Liver (tissue), 3 donors: ENCODE measurements around the gene ZMYND19.
"Not testable (repeated sequence)": the region's sequence is repeated elsewhere in the genome, so short reads cannot be mapped to it uniquely, and the experiment has no call there.

Source experiments
- CTCF ChIP-seq: fragments of 150-350 bp; IDR thresholded peaks from 2 replicates; pipeline ENCODE4 v1.5.1; 2017; ENCODE audit warnings: improper control_type of control experiment, low read depth, low read length; ENCODE audit not compliant: missing input control
- EGR1 ChIP-seq, 2 donors: IDR thresholded peaks; 2 replicates each; pipeline ENCODE4 v1.6.1; 2016 to 2018; ENCODE audit warnings: antibody characterized with exemption in 2 of 2, low read depth in 2 of 2
- GABPA ChIP-seq, 2 donors: IDR thresholded peaks in 1 of 2; conservative IDR thresholded peaks in 1 of 2; 2 replicates each; pipeline ENCODE4 v1.6.1; 2016; ENCODE audit warnings: antibody characterized with exemption in 2 of 2, mild to moderate bottlenecking in 1 of 2, moderate library complexity in 1 of 2
- REST ChIP-seq: IDR thresholded peaks from 2 replicates; pipeline ENCODE4 v1.6.1; 2016; ENCODE audit warnings: antibody characterized with exemption, mild to moderate bottlenecking
- SP1 ChIP-seq: IDR thresholded peaks from 2 replicates; pipeline ENCODE4 v1.6.1; 2018; ENCODE audit warnings: antibody characterized with exemption, mild to moderate bottlenecking
- TAF1 ChIP-seq: conservative IDR thresholded peaks from 2 replicates; pipeline ENCODE4 v1.6.1; 2016; ENCODE audit warnings: antibody characterized with exemption, mild to moderate bottlenecking
- YY1 ChIP-seq: IDR thresholded peaks from 2 replicates; pipeline ENCODE4 v1.6.1; 2016; ENCODE audit warnings: antibody characterized with exemption, mild to moderate bottlenecking
- ZBTB33 ChIP-seq: IDR thresholded peaks from 2 replicates; pipeline ENCODE4 v1.6.1; 2016; ENCODE audit warnings: antibody characterized with exemption
- TF ChIP-seq, protein P1 (sequence below): IDR thresholded peaks from 2 replicates; pipeline ENCODE4 v1.6.1; 2016; ENCODE audit warnings: antibody characterized with exemption
- donor health status: healthy.
- donor health status: healthy.

DNA sequence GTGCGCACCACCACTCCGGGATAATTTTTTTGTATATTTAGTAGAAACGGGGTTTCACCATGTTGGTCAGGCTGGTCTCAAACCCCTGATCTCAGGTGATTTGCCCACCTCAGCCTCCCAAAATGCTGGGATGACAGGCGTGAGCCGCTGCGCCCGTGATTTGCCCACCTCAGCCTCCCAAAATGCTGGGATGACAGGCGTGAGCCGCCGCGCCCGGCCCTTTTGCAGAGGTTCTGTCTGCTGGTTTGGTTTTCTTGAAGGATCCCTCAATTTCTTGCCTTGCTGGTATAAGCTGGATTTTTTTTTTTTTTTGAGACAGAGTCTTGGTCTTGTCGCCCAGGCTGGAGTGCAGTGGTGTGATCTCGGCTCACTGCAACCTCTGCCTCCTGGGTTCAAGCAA is 37.1 kb upstream of the ZMYND19 start:
- not testable (repeated sequence) for TF ChIP-seq CTCF; YY1; EGR1 (IDR thresholded peaks at IDR 0.05; ENCODE audit: low read depth in 2 of 2); ZBTB33; TAF1; REST; SP1; GABPA (IDR thresholded peaks at IDR 0.05 in 1 of 2, conservative IDR thresholded peaks at IDR 0.05 in 1 of 2)
- TF ChIP-seq, protein P1, sequence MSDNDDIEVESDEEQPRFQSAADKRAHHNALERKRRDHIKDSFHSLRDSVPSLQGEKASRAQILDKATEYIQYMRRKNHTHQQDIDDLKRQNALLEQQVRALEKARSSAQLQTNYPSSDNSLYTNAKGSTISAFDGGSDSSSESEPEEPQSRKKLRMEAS = not testable (repeated sequence)
